ENCODE measurements around the gene ZNF3. TPM values are rescaled to one million over a fixed set of nuclear protein-coding genes. Genes with fewer than 3 reads are reported as not detected.

ZNF3 gene
- total RNA-seq, 1 donor, result 24.3 TPM

- no peak for DNase-seq (ENCODE audit: low read depth)
Measured at GRCh38 chr7:100093054-100093453, 11.5 kb upstream of the ZNF3 start.

GRCh38 chr7:100091411-100092181 is 10.1 kb upstream of the ZNF3 start:
- no peak for DNase-seq (ENCODE audit: low read depth)

More at GRCh38 chr7:100093054-100093453, 11.5 kb upstream of the ZNF3 start:
- no peak overlapping the region for H3K4me3 ChIP-seq (ENCODE audit: low read depth, low read length)
- no peak for TF ChIP-seq CTCF (IDR thresholded peaks at IDR 0.05; ENCODE audit: insufficient read depth, low read length)

GRCh38 chr7:100090527-100091410 is 9.2 kb upstream of the ZNF3 start:
- H3K4me3 ChIP-seq (ENCODE audit: low read depth, low read length), result no peak overlapping the region
- no peak for TF ChIP-seq CTCF (IDR thresholded peaks at IDR 0.05; ENCODE audit: insufficient read depth, low read length)
- DNase-seq (ENCODE audit: low read depth), result no peak

More at GRCh38 chr7:100091411-100092181, 10.1 kb upstream of the ZNF3 start:
- no peak overlapping the region for H3K4me3 ChIP-seq (ENCODE audit: low read depth, low read length)
- TF ChIP-seq CTCF (IDR thresholded peaks at IDR 0.05; ENCODE audit: insufficient read depth, low read length), result no peak

- TF ChIP-seq CTCF (IDR thresholded peaks at IDR 0.05; ENCODE audit: insufficient read depth, low read length), result no peak
- peak overlapping the region; percentile 96 for H3K4me3 ChIP-seq (ENCODE audit: low read depth, low read length)
- peak; percentile 53 for DNase-seq (ENCODE audit: low read depth)
Measured at GRCh38 chr7:100089458-100090196, 8.1 kb upstream of the ZNF3 start.

GRCh38 chr7:100088621-100089457 is 7.3 kb upstream of the ZNF3 start, which contains the start of gene COPS6:
Gene COPS6 (plus strand): TSS chr7:100088969. CDS start chr7:100088991, 22 bp downstream.
- peak; percentile 69 for DNase-seq (ENCODE audit: low read depth)
- no peak for TF ChIP-seq CTCF (IDR thresholded peaks at IDR 0.05; ENCODE audit: insufficient read depth, low read length)
- H3K4me3 ChIP-seq (ENCODE audit: low read depth, low read length), result peak within 1 kb of the TSS; percentile 96

Data from fibroblast of the aortic adventitia (primary cell).